ENCODE data around the gene ZFYVE16. TPM values are rescaled to one million over a fixed set of nuclear protein-coding genes. Genes with fewer than 3 reads are reported as not detected.

Gene ZFYVE16
- total and polyA plus RNA-seq, 12 donors, result 8.3 to 52.6 (median 42.8) TPM

GRCh38 chr5:80368661-80369480 is 39.0 kb upstream of the ZFYVE16 start:
- Histone ChIP-seq H3K27me3 (peaks cover 0 to 7% (median 0%) of the 10 kb centered on the region in 7 donors), H3K4me3 (no peak overlapping the region), H3K36me3 (no peaks in the 10 kb centered on the region), H3K27ac (no peak overlapping the region), H3K9me3 (peaks cover 0 to 3% (median 0%) of the 10 kb centered on the region in 11 donors), H3K4me1 (peaks cover 0 to 11% (median 0%) of the 10 kb centered on the region in 9 donors)
- ATAC-seq (no peak), DNase-seq (no peak)
- WGBS, 2 donors, result 83 to 85% methylated on average over 4 of the region's 4 CpGs
- TF ChIP-seq CTCF (IDR thresholded peaks at IDR 0.05), result no peak
- intact Hi-C loops (cut with DNase I), result no loop called here

GRCh38 chr5:80369521-80369920 is 38.3 kb upstream of the ZFYVE16 start:
- Histone ChIP-seq H3K4me1 (peaks cover 0 to 11% (median 0%) of the 10 kb centered on the region in 9 donors), H3K27ac (no peak overlapping the region), H3K36me3 (no peaks in the 10 kb centered on the region), H3K27me3 (peaks cover 0 to 4% (median 0%) of the 10 kb centered on the region in 7 donors), H3K4me3 (no peak overlapping the region), H3K9me3 (peaks cover 0 to 3% (median 0%) of the 10 kb centered on the region in 11 donors)
- ATAC-seq, result no peak
- TF ChIP-seq CTCF (IDR thresholded peaks at IDR 0.05), result no peak
- 92 to 94% methylated on average over 8 of the region's 8 CpGs for WGBS, 2 donors
- intact Hi-C loops (cut with DNase I), result no loop called here
- no peak for DNase-seq

- no peak overlapping the region for H3K4me3 ChIP-seq
- WGBS, 2 donors, result 62% methylated on average over 1 of the region's 1 CpG
- no peaks in the 10 kb centered on the region for H3K36me3 ChIP-seq
- peaks cover 0 to 3% (median 0%) of the 10 kb centered on the region in 11 donors for H3K9me3 ChIP-seq
- TF ChIP-seq CTCF (IDR thresholded peaks at IDR 0.05), result no peak
- ATAC-seq (no peak), DNase-seq (no peak)
- intact Hi-C loops (cut with DNase I), result no loop called here
- H3K27ac ChIP-seq, result peak overlapping the region in 1 of 10 donors; percentile 36
- H3K4me1 ChIP-seq, result peaks cover 0 to 11% (median 0%) of the 10 kb centered on the region in 9 donors
- peaks cover 0 to 7% (median 0%) of the 10 kb centered on the region in 7 donors for H3K27me3 ChIP-seq
Measured at GRCh38 chr5:80370390-80370789, 37.5 kb upstream of the ZFYVE16 start.

- peaks cover 0 to 7% (median 0%) of the 10 kb centered on the region in 7 donors for H3K27me3 ChIP-seq
- 85 to 97% methylated on average over 1 of the region's 1 CpG for WGBS, 2 donors
- intact Hi-C loops (cut with DNase I), result no loop called here
- H3K9me3 ChIP-seq, result peaks cover 0 to 3% (median 0%) of the 10 kb centered on the region in 11 donors
- H3K4me3 ChIP-seq, result no peak overlapping the region
- no peak for DNase-seq
- no peak overlapping the region for H3K27ac ChIP-seq
- no peak for ATAC-seq
- no peak for TF ChIP-seq CTCF (IDR thresholded peaks at IDR 0.05)
- H3K36me3 ChIP-seq, result no peaks in the 10 kb centered on the region
- peaks cover 0 to 11% (median 0%) of the 10 kb centered on the region in 9 donors for H3K4me1 ChIP-seq
Measured at GRCh38 chr5:80372780-80373179, 35.1 kb upstream of the ZFYVE16 start.

Data from heart right ventricle (tissue), 16 donors.